PC-3 (cell line): ENCODE measurements around the gene MFAP2.

ENCODE experiments used
- CTCF ChIP-seq: fragments of 300-600 bp; sonication (generic); conservative IDR thresholded peaks from 2 replicates; pipeline ENCODE4 v1.5.1; 2017; ENCODE audit warnings: antibody characterized with exemption, low read depth, mild to moderate bottlenecking, low read length
- EZH2 ChIP-seq: fragments of 300-600 bp; sonication (generic); IDR thresholded peaks from one replicate; pipeline ENCODE4 v1.6.1; 2017; ENCODE audit warnings: antibody characterized with exemption, mild to moderate bottlenecking, low read length; ENCODE audit not compliant: unreplicated experiment
- EZH2phosphoT487 ChIP-seq: fragments of 300-600 bp; sonication (generic); IDR thresholded peaks from 2 replicates; pipeline ENCODE4 v1.6.1; 2018; ENCODE audit warnings: mild to moderate bottlenecking, antibody characterized with exemption, low read length, borderline replicate concordance

- no peak for TF ChIP-seq EZH2
- no peak for TF ChIP-seq CTCF
- no peak for TF ChIP-seq EZH2phosphoT487
These were observed 29.3 kb upstream of the MFAP2 start for GRCh38 chr1:17009706-17010105.
